Activated CD4-positive, alpha-beta memory T cell treated with anti-CD3 and anti-CD28 coated beads for 36 hours (primary cell): Measurements from ENCODE around the gene CREBRF. TPM values are rescaled to one million over a fixed set of nuclear protein-coding genes. Genes with fewer than 3 reads are reported as not detected.

Experiments
- CTCF ChIA-PET: fragments of 350-600 bp; sonication (Branson Sonifier 250); formaldehyde crosslinking; loops from one replicate; lab custom pipeline; 2021; ENCODE audit warnings: antibody characterized with exemption, inconsistent platforms; lab: Charles Lee
- POLR2A ChIA-PET: fragments of 350-600 bp; sonication (Branson Sonifier 250); formaldehyde crosslinking; loops from one replicate; lab custom pipeline; 2021; ENCODE audit warnings: antibody characterized with exemption; lab: Charles Lee
- DNase-seq: peaks from one replicate; pipeline ENCODE4 v3.0.0-alpha.2; 2020
- H3K27ac Mint-ChIP-seq: one replicate; pipeline ENCODE4 v1.8.0; 2021; ENCODE audit warnings: mixed read lengths
- H3K27me3 Mint-ChIP-seq: one replicate; pipeline ENCODE4 v1.8.0; 2021; ENCODE audit warnings: mixed read lengths
- H3K36me3 Mint-ChIP-seq: one replicate; pipeline ENCODE4 v1.8.0; 2021; ENCODE audit warnings: mixed read lengths
- H3K4me1 Mint-ChIP-seq: one replicate; pipeline ENCODE4 v1.8.0; 2021; ENCODE audit warnings: low read depth, mixed read lengths
- H3K4me3 Mint-ChIP-seq: one replicate; pipeline ENCODE4 v1.8.0; 2021; ENCODE audit warnings: mild to moderate bottlenecking, mixed read lengths
- H3K9me3 Mint-ChIP-seq: one replicate; pipeline ENCODE4 v1.8.0; 2021; ENCODE audit warnings: mixed read lengths
- intact Hi-C: fragments of 100-400 bp; cut with micrococcal nuclease; formaldehyde crosslinking; loops from one replicate; pipeline ENCODE4 v1.15.1; 2023
- total RNA-seq, 2 experiments: library from RNA; stranded (reverse); gene quantifications; one replicate each; pipeline ENCODE4 v1.2.3, GENCODE V29; 2021

Gene CREBRF
- total RNA-seq, 2 experiments from 2014 or later: 15.3 to 16.3 TPM

DNA sequence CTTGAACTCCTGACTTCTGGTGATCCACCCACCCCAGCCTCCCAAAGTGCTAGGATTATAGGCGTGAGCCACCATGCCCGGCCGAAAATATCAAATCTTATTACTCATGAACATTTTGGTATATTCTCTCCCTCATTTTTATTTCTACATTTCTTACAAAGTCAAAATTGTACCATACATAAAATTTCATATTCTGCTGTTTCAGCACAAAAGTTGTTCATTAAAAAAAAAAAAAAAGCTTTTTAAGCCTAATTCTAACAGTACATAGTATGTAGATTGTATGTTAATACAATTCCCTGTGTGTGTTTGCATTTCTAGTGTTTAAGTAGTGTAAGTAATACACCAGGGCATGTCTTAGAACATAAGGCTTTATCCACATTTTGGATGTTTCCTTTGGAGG lies 103.1 kb downstream of the CREBRF start:
- intact Hi-C loops: no loop called here
- Mint-ChIP-seq H3K36me3 (peaks cover 26% of the 10 kb centered on the region), H3K27ac (no peak overlapping the region), H3K9me3 (no peaks in the 10 kb centered on the region), H3K27me3 (no peaks in the 10 kb centered on the region), H3K4me1 (no peaks in the 10 kb centered on the region), H3K4me3 (no peak overlapping the region)
- ChIA-PET POLR2A (interaction anchor here (0.6 kb wide), 1 partner anchor 10 kb away, joined by 3 read pairs; no protein-coding TSS in a partner anchor), CTCF (no interaction called here)
- no peak for DNase-seq

DNA sequence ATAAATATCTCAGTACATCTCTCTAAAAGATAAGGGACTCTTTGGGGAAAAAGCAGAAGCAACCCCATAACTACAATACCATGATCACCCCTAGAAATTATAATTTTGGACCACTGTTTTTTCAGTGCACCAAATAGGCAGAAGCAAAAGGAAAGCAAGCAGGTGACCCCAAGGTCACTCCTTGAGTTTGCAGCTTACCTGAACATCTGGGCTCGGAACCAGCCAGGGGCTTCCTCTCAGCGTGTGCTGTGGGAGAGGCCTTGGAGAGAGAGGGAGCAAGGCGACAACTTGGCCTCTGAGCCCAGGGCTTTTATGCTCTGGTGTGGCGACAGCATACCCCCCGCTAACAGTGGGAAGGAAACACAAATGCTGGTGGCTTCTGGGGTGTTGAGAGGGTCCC lies 105.0 kb downstream of the CREBRF start:
- CTCF ChIA-PET: no interaction called here
- Mint-ChIP-seq H3K27me3 (no peaks in the 10 kb centered on the region), H3K9me3 (no peaks in the 10 kb centered on the region), H3K27ac (no peak overlapping the region), H3K4me3 (no peak overlapping the region), H3K4me1 (no peaks in the 10 kb centered on the region), H3K36me3 (peaks cover 21% of the 10 kb centered on the region)
- intact Hi-C loops: no loop called here
- no peak for DNase-seq
- POLR2A ChIA-PET: no interaction called here

DNA sequence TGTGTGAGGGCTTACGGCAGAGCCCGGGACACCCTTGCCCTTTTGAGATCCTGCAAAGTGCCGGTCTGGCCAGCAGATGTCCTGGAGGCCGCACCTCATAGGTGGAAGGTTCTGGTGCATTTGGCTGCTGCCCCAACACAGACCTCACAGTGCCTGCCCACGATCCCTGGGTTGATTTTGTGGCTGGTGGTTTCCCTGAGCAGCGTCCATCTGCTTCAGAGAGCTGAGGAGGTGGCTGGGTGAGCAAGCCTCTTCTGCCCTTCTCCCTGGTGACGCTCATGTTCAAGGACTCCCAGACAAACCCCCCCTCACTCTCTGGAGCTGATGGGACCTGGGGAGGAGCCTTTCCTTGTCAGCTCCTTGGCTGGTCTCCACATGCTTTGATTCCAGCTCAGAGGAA lies 107.1 kb downstream of the CREBRF start:
- intact Hi-C loops: no loop called here
- Mint-ChIP-seq H3K27me3 (no peaks in the 10 kb centered on the region), H3K9me3 (no peaks in the 10 kb centered on the region), H3K4me1 (no peaks in the 10 kb centered on the region), H3K4me3 (no peak overlapping the region), H3K36me3 (peaks cover 16% of the 10 kb centered on the region), H3K27ac (no peak overlapping the region)
- ChIA-PET POLR2A (no interaction called here), CTCF (no interaction called here)
- DNase-seq: no peak

DNA sequence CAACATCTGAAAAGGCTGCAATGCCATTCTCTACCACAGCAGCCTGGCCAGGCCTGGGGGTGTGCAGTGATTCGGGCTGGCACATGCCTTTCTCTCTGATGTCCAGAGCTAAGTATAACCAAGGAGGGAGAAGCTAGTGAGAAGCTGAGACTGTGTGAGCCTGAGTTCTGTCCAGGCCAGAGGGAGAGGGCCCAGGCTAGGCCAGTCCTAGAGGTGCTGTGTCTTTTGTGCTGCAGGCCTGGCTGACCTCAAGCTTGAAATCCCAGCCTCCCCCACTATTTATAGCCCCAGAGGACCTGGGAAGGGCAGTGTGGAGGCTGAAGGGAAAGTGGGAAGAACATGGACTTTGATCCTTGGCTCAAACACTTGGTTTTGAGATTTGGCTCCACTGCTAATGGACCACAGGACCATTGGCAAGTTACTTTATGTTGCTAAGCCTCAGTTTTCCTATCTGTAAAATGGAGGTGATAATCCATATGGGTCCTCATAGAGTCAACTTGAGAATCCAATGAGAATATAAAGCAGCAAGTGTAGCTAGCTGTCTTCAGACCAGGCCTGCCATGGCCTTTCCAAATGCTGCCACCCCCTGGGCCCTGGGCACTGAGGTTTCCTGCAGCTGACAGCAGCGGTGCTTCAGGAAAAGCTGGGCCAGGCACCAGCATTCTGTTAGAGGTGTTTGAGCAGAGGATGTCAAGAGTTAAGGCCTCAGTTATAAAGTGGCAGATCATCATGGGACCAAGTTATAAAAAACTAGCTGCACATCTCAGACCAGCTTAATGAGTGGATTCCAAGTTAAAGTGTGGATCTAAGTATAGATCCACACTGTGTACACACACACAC lies 109.2 kb downstream of the CREBRF start:
- POLR2A ChIA-PET: interaction anchor here (0.6 to 1.0 kb wide), 2 partner anchors 21 to 165 kb away, joined by 3 read pairs; partner anchors contain the start of gene BNIP1
- CTCF ChIA-PET: interaction anchor here (1.0 to 1.1 kb wide), 3 partner anchors 20 to 188 kb away, joined by 3 to 5 read pairs (median 3); no protein-coding TSS in a partner anchor
- intact Hi-C loops: loop anchor here (5.0 kb wide), 2 partner anchors 37 to 117 kb away; no protein-coding TSS in a partner anchor
- Mint-ChIP-seq H3K4me3 (no peak overlapping the region), H3K27ac (no peak overlapping the region), H3K4me1 (no peaks in the 10 kb centered on the region), H3K9me3 (no peaks in the 10 kb centered on the region), H3K27me3 (no peaks in the 10 kb centered on the region), H3K36me3 (peaks cover 12% of the 10 kb centered on the region)
- DNase-seq: no peak

DNA sequence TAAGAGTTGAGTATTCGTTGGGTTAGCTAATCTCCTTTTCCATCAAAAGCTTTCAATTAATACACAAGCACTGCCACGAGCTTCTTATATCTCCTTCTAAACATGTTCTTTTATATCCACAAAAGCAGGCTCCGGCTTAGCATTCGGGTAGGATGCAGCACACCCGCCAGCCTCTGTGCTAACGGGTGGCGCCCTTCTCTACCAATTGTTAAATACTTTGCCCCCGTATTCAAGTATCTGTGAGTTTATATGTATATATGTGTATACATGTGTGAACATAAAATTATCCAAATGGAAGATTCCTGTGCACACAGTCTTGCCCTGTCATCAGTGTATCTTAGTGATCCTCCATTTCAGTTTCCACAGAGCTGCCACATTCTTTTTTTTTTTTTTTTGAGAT lies 116.0 kb downstream of the CREBRF start:
- peaks cover 3% of the 10 kb centered on the region for H3K27me3 Mint-ChIP-seq
- H3K4me1 Mint-ChIP-seq: no peaks in the 10 kb centered on the region
- no peak overlapping the region for H3K27ac Mint-ChIP-seq
- ChIA-PET CTCF (no interaction called here), POLR2A (interaction anchor here (0.7 kb wide), 1 partner anchor 282 kb away, joined by 4 read pairs; no protein-coding TSS in a partner anchor)
- no peak overlapping the region for H3K4me3 Mint-ChIP-seq
- intact Hi-C loops: no loop called here
- H3K9me3 Mint-ChIP-seq: peaks cover 3% of the 10 kb centered on the region
- no peak for DNase-seq
- peaks cover 2% of the 10 kb centered on the region for H3K36me3 Mint-ChIP-seq

DNA sequence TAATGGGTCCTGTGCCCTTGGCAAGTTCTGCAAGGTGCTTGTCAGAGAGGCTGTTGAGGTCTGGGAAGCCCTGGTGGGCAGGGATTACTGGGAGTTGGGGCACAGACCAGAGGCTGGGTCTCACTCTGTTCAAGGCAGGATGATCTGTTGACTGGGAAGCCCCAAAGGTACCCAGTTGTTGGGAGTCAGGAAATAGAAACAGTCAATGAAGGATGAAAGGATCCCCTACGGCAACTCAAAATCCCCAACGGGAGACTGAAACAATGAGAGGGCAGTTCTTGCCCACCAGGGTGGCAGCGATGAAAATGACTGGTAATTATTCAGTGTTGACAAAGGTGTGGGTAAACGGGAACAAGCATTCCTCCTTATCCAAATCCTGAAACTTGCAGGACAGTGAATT lies 119.4 kb downstream of the CREBRF start:
- POLR2A ChIA-PET: no interaction called here
- Mint-ChIP-seq H3K4me3 (no peak overlapping the region), H3K9me3 (peaks cover 11% of the 10 kb centered on the region), H3K27ac (no peak overlapping the region), H3K4me1 (peaks cover 15% of the 10 kb centered on the region), H3K27me3 (peaks cover 3% of the 10 kb centered on the region), H3K36me3 (peaks cover 5% of the 10 kb centered on the region)
- CTCF ChIA-PET: no interaction called here
- intact Hi-C loops: no loop called here
- DNase-seq: no peak

DNA sequence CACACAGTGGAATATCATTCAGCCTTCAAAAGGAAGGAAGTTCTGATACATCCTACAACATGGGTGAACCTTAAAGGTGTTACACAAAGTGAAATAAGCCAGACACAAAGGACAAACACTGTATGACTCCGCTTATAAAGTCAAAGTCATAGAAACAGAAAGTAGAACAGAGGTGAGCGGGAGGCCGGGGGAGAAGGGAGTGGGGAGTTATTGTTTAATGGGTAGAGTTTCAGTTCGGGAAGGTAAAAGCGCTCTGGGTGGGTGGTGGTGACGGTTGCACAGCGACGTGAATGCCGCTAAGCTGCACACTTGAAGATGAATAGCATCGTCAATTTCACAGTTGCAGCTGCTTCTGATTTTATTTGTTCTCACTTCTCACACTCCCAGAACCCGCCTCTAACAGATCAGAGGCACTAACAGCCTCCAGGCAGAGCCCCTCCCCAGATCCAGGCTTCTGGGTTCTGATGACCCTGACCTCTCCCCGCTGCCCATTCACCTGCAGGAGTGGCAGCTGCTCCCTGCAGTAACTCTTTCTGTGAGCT lies 122.3 kb downstream of the CREBRF start:
- CTCF ChIA-PET: no interaction called here

DNA sequence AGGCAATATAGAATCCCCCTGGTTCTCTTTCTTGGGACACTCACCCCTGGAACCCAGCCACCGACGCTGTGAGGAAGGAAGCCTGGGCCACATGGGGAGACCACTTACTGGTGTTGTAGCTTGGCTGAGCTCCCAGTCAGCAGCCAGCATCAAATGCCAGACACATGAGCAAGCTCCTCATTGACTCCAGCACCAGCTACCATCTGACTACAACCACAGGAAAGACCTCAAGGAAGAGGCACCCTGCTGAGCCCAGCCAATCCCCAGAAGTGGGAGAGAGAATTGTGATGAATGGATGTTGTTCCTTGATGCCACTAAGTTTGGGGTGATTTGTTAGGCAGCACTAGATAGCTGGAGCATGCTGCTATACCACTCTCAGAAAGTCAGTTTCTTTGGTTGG lies 124.2 kb downstream of the CREBRF start:
- ChIA-PET CTCF (no interaction called here), POLR2A (no interaction called here)
- H3K36me3 Mint-ChIP-seq: peaks cover 3% of the 10 kb centered on the region
- H3K4me1 Mint-ChIP-seq: peaks cover 15% of the 10 kb centered on the region
- H3K27ac Mint-ChIP-seq: no peak overlapping the region
- intact Hi-C loops: no loop called here
- H3K27me3 Mint-ChIP-seq: peaks cover 3% of the 10 kb centered on the region
- no peak overlapping the region for H3K4me3 Mint-ChIP-seq
- DNase-seq: no peak
- H3K9me3 Mint-ChIP-seq: peaks cover 8% of the 10 kb centered on the region

More for the DNA sequence above, 122.3 kb downstream of the CREBRF start:
- H3K4me3 Mint-ChIP-seq: peak overlapping the region; percentile 14
- H3K4me1 Mint-ChIP-seq: peaks cover 15% of the 10 kb centered on the region
- intact Hi-C loops: no loop called here
- peaks cover 8% of the 10 kb centered on the region for H3K9me3 Mint-ChIP-seq
- H3K36me3 Mint-ChIP-seq: peaks cover 3% of the 10 kb centered on the region
- no peak overlapping the region for H3K27ac Mint-ChIP-seq
- POLR2A ChIA-PET: no interaction called here
- DNase-seq: peak; percentile 65
- H3K27me3 Mint-ChIP-seq: peaks cover 3% of the 10 kb centered on the region

DNA sequence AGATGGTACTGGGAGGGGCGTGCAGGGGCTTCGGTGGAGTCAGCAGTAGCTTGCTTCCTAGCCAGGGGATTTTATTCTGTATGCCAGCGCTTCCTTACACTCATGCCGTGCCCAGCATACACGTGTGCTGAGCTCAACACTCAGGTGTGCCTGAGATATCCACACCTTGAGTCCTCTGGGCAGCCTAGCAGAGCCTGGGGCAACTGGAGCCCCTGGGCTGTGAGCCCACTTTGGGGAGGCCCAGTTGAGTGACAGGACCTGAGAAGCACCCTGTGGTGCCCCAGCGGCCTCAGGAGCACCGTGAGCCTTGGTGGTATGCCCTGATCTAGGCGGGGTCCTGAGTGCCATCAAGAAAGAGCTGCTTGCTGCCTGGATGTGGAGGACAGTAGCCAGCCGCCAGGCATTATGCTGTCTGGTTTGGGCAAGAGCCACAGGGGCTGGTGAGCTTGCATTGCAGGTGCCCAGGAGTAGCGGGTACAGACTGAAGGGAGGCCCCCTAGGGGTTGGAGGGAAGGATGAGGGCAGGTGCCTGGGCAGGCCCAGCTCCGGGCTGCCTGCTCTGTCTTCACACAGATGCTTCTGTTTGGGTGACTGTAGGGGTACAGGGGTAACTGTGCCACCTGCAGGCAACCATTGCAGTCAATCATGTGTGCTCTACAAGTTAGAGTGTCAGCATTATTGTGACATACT lies 131.0 kb downstream of the CREBRF start:
- ChIA-PET POLR2A (no interaction called here), CTCF (interaction anchor here (1.1 to 1.3 kb wide), 4 partner anchors 27 to 254 kb away, joined by 3 to 5 read pairs (median 4); no protein-coding TSS in a partner anchor)
- Mint-ChIP-seq H3K27me3 (no peaks in the 10 kb centered on the region), H3K4me1 (no peaks in the 10 kb centered on the region), H3K4me3 (no peak overlapping the region), H3K36me3 (no peaks in the 10 kb centered on the region), H3K27ac (no peak overlapping the region), H3K9me3 (no peaks in the 10 kb centered on the region)
- peak; percentile 25 for DNase-seq
- intact Hi-C loops: no loop called here

DNA sequence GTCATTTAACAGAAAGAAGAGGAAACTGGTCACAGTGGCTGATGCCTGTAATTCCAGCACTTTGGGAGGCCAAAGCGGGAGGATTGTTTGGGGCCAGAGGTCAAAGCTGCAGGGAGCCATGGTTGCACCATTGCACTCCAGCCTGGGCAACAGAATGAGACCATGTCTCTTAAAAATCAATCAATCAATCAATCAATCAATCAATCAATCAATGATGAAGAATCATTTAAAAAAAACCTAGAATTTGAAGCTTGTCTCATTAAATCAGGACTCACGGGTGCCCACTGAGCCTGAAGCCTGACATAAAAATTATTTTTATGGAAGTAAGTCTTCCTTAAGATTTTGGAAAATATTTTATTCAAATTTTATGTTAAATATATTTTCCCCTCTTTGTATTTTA lies 132.1 kb downstream of the CREBRF start:
- POLR2A ChIA-PET: no interaction called here
- no peaks in the 10 kb centered on the region for H3K27me3 Mint-ChIP-seq
- CTCF ChIA-PET: no interaction called here
- no peaks in the 10 kb centered on the region for H3K36me3 Mint-ChIP-seq
- DNase-seq: no peak
- H3K27ac Mint-ChIP-seq: no peak overlapping the region
- no peaks in the 10 kb centered on the region for H3K9me3 Mint-ChIP-seq
- intact Hi-C loops: no loop called here
- no peaks in the 10 kb centered on the region for H3K4me1 Mint-ChIP-seq
- H3K4me3 Mint-ChIP-seq: no peak overlapping the region
